H1 (cell line): ENCODE results near the gene SIX6. TPM values are rescaled to one million over a fixed set of nuclear protein-coding genes. Genes with fewer than 3 reads are reported as not detected.

Experiments used
- CTCF ChIA-PET: fragments of 300-600 bp; sonication (Branson Sonifier 250); formaldehyde crosslinking; loops from one replicate; lab custom pipeline; 2021; ENCODE audit not compliant: partially characterized antibody; lab: Charles Lee
- POLR2A ChIA-PET: fragments of 300-600 bp; sonication (Branson Sonifier 250); formaldehyde crosslinking; loops from one replicate; lab custom pipeline; 2021; ENCODE audit warnings: inconsistent platforms; ENCODE audit not compliant: partially characterized antibody; lab: Charles Lee
- DNase-seq, 2 experiments: peaks; one replicate each; pipeline versions ENCODE4 v3.0.0 to v3.0.0-alpha.2; 2010 to 2022; ENCODE audit warnings: low spot score in 2 of 2, low read depth in 1 of 2, mixed read lengths in 1 of 2
- FAIRE-seq: peaks from 2 replicates; lab custom pipeline; 2011; peaks lifted over from hg19 to GRCh38; lab: Jason Lieb, UNC
- H2AFZ ChIP-seq: 2 replicates; pipeline ENCODE4 v1.8.1; 2012; ENCODE audit warnings: low read length, inconsistent platforms
- H2AK5ac ChIP-seq: 2 replicates; pipeline ENCODE4 v1.6.1; 2013; ENCODE audit warnings: low read depth, low read length
- H2BK120ac ChIP-seq: replicated peaks from 2 replicates; pipeline ENCODE3; 2013; ENCODE audit warnings: low read depth, low read length, inconsistent platforms
- H2BK12ac ChIP-seq: 2 replicates; pipeline ENCODE4 v1.6.1; 2013; ENCODE audit warnings: low read depth, low read length
- H2BK15ac ChIP-seq: 2 replicates; pipeline ENCODE4 v1.6.1; 2013; ENCODE audit warnings: low read length
- H2BK20ac ChIP-seq: 2 replicates; pipeline ENCODE4 v1.6.1; 2013; ENCODE audit warnings: low read length
- H2BK5ac ChIP-seq: 2 replicates; pipeline ENCODE4 v1.6.1; 2013; ENCODE audit warnings: low read depth, low read length
- H3K14ac ChIP-seq: 2 replicates; pipeline ENCODE4 v1.6.1; 2013; ENCODE audit warnings: inconsistent platforms; ENCODE audit not compliant: insufficient read length
- H3K18ac ChIP-seq: 2 replicates; pipeline ENCODE4 v1.6.1; 2013; ENCODE audit warnings: low read length; ENCODE audit errors: extremely low read depth
- H3K23ac ChIP-seq: 2 replicates; pipeline ENCODE4 v1.6.1; 2013; ENCODE audit warnings: inconsistent platforms; ENCODE audit not compliant: insufficient read length
- H3K23me2 ChIP-seq: 2 replicates; pipeline ENCODE4 v1.6.1; 2013; ENCODE audit warnings: low read depth, low read length
- H3K27ac ChIP-seq: 2 replicates; pipeline ENCODE4 v1.6.1; 2011; ENCODE audit warnings: low read depth, low read length, inconsistent platforms
- H3K27me3 ChIP-seq, 4 experiments: replicated peaks in 1 of 4; 1 replicate in 1 of 4; 2 replicates in 3 of 4; pipeline versions ENCODE4 v1.6.1 to v1.8.1; 2011 to 2013; ENCODE audit warnings: low read length in 3 of 4, mild to moderate bottlenecking in 3 of 4, inconsistent platforms in 2 of 4, mixed read lengths in 2 of 4, moderate library complexity in 1 of 4; ENCODE audit not compliant: control insufficient read depth in 3 of 4, insufficient read depth in 3 of 4; ENCODE audit errors: extremely low read depth in 1 of 4
- H3K36me3 ChIP-seq, 4 experiments: 2 replicates each; pipeline versions ENCODE4 v1.6.1 to v1.8.1; 2011 to 2013; ENCODE audit warnings: mild to moderate bottlenecking in 4 of 4, low read length in 3 of 4, moderate library complexity in 2 of 4, control low read depth in 1 of 4, inconsistent platforms in 1 of 4; ENCODE audit not compliant: insufficient read depth in 4 of 4, control insufficient read depth in 2 of 4
- H3K4ac ChIP-seq: replicated peaks from 2 replicates; pipeline ENCODE3; 2013; ENCODE audit warnings: low read length, low read depth, mixed read lengths, inconsistent platforms; ENCODE audit not compliant: insufficient read length
- H3K4me1 ChIP-seq, 4 experiments: replicated peaks in 1 of 4; 1 replicate in 1 of 4; 2 replicates in 3 of 4; pipeline versions ENCODE4 v1.6.1 to v1.8.1; 2011 to 2013; ENCODE audit warnings: low read length in 3 of 4, inconsistent platforms in 2 of 4, mixed read lengths in 1 of 4; ENCODE audit not compliant: insufficient read depth in 4 of 4, control insufficient read depth in 3 of 4
- H3K4me2 ChIP-seq, 2 experiments: 2 replicates each; pipeline versions ENCODE4 v1.6.1 to v1.8.1; 2011 to 2013; ENCODE audit warnings: low read depth in 2 of 2, low read length in 2 of 2, control low read depth in 1 of 2, inconsistent platforms in 1 of 2, mild to moderate bottlenecking in 1 of 2; ENCODE audit not compliant: insufficient read depth in 1 of 2
- H3K4me3 ChIP-seq, 4 experiments: fragments of 200-600, 300-600 bp in 1 of 4; sonication (generic), shearing (Covaris generic), sonication (Bioruptor Twin) in 1 of 4; 2 replicates each; pipeline versions ENCODE4 v1.5.1 to v1.8.1; 2011 to 2016; ENCODE audit warnings: low read length in 4 of 4, low read depth in 3 of 4, control low read depth in 2 of 4, inconsistent platforms in 2 of 4, mild to moderate bottlenecking in 2 of 4, mixed read lengths in 1 of 4, moderate library complexity in 1 of 4; ENCODE audit not compliant: insufficient read depth in 2 of 4; ENCODE audit errors: extremely low read depth in 1 of 4
- H3K56ac ChIP-seq: replicated peaks from 2 replicates; pipeline ENCODE3; 2013; ENCODE audit warnings: low read depth, mild to moderate bottlenecking, mixed read lengths, low read length, inconsistent platforms; ENCODE audit not compliant: insufficient read length
- H3K79me1 ChIP-seq: 2 replicates; pipeline ENCODE4 v1.6.1; 2013; ENCODE audit warnings: low read depth, low read length, control low read depth
- H3K79me2 ChIP-seq, 2 experiments: 2 replicates each; pipeline versions ENCODE4 v1.6.1 to v1.8.1; 2012 to 2013; ENCODE audit warnings: low read length in 2 of 2, mild to moderate bottlenecking in 2 of 2, inconsistent platforms in 1 of 2; ENCODE audit not compliant: insufficient read depth in 2 of 2, control insufficient read depth in 1 of 2
- H3K9ac ChIP-seq, 4 experiments: replicated peaks in 1 of 4; 1 replicate in 1 of 4; 2 replicates in 3 of 4; pipeline versions ENCODE4 v1.6.1 to v1.8.1; 2011 to 2013; ENCODE audit warnings: low read depth in 3 of 4, low read length in 3 of 4, control low read depth in 2 of 4, mild to moderate bottlenecking in 2 of 4, moderate library complexity in 2 of 4, inconsistent platforms in 1 of 4; ENCODE audit errors: extremely low read depth in 1 of 4
- H3K9me3 ChIP-seq, 2 experiments: 2 replicates each; pipeline versions ENCODE4 v1.6.1 to v1.8.1; 2012 to 2013; ENCODE audit warnings: mild to moderate bottlenecking in 2 of 2, moderate library complexity in 2 of 2, control low read depth in 1 of 2, inconsistent platforms in 1 of 2, low read depth in 1 of 2, low read length in 1 of 2, mixed read lengths in 1 of 2; ENCODE audit not compliant: insufficient read depth in 2 of 2
- H4K20me1 ChIP-seq, 2 experiments: replicated peaks in 1 of 2; 2 replicates each; pipeline versions ENCODE3 to v1.8.1; 2011 to 2013; ENCODE audit warnings: inconsistent platforms in 2 of 2, low read length in 2 of 2, mild to moderate bottlenecking in 1 of 2; ENCODE audit not compliant: insufficient read depth in 2 of 2, control insufficient read depth in 1 of 2
- H4K5ac ChIP-seq: 2 replicates; pipeline ENCODE4 v1.6.1; 2013; ENCODE audit warnings: low read length, low read depth, mixed read lengths, inconsistent platforms; ENCODE audit not compliant: insufficient read length
- H4K8ac ChIP-seq: 2 replicates; pipeline ENCODE4 v1.8.0; 2013; ENCODE audit warnings: mild to moderate bottlenecking, moderate library complexity, low read length, inconsistent platforms; ENCODE audit not compliant: insufficient read depth; ENCODE audit errors: extremely low read depth
- H4K91ac ChIP-seq: replicated peaks from 2 replicates; pipeline ENCODE3; 2013; ENCODE audit warnings: low read length, mixed read lengths, inconsistent platforms; ENCODE audit not compliant: insufficient read length
- CTBP2 ChIP-seq: IDR thresholded peaks from 2 replicates; pipeline ENCODE4 v1.7.0; 2011; ENCODE audit warnings: borderline replicate concordance, mild to moderate bottlenecking, moderate library complexity, mixed read lengths, low read length; ENCODE audit not compliant: insufficient read depth, insufficient read length
- EGR1 ChIP-seq: IDR thresholded peaks from 2 replicates; pipeline ENCODE4 v1.6.1; 2011; ENCODE audit warnings: low read depth, low read length, borderline replicate concordance
- EZH2 ChIP-seq: fragments of 200-600 bp; sonication (generic); IDR thresholded peaks from 2 replicates; pipeline ENCODE4 v1.7.1; 2012; ENCODE audit warnings: low read depth, mild to moderate bottlenecking, moderate library complexity, low read length, inconsistent platforms; ENCODE audit not compliant: severe bottlenecking
- KDM5A ChIP-seq: fragments of 200-600 bp; IDR thresholded peaks from 2 replicates; pipeline ENCODE4 v1.7.1; 2012; ENCODE audit warnings: mild to moderate bottlenecking, low read length, inconsistent platforms, mixed read lengths
- MAFK ChIP-seq: IDR thresholded peaks from 2 replicates; pipeline ENCODE4 v1.6.1; 2012; ENCODE audit warnings: low read depth, mild to moderate bottlenecking, improper control_type of control experiment, low read length
- POU5F1 ChIP-seq: IDR thresholded peaks from 2 replicates; pipeline ENCODE4 v1.6.1; 2011; ENCODE audit warnings: low read depth, mild to moderate bottlenecking, low read length, moderate library complexity
- RNF2 ChIP-seq: fragments of 200-900, 300-1000 bp; sonication (generic); IDR thresholded peaks from 2 replicates; pipeline ENCODE4 v1.7.1; 2016; ENCODE audit warnings: borderline replicate concordance, low read depth, mild to moderate bottlenecking, antibody characterized with exemption, low read length; ENCODE audit not compliant: poor library complexity, severe bottlenecking; ENCODE audit errors: missing control alignments
- WGBS, 2 experiments: shearing (Covaris generic) in 1 of 2; methylation state at CpG; one replicate each; pipeline versions ENCODE4 v1.1.6 to v1.1.7; 2013 to 2015; ENCODE audit warnings: low lambda C conversion rate in 2 of 2, mixed read lengths in 2 of 2, inconsistent platforms in 1 of 2, low coverage in 1 of 2, missing lambda C conversion rate in 1 of 2; ENCODE audit not compliant: insufficient replicate concordance in 2 of 2, insufficient coverage in 1 of 2, insufficient read length in 1 of 2; ENCODE audit errors: extremely low coverage in 1 of 2, missing lambda C conversion rate in 1 of 2; 5-methylcytosine and 5-hydroxymethylcytosine counted together
- polyA plus RNA-seq, 7 experiments: library from polyadenylated mRNA; depleted of rRNA in 3 of 7; stranded (reverse) in 5 of 7; unstranded in 2 of 7; fragments of >200 nt in 5 of 7; fragments of 200-250 nt in 2 of 7; gene quantifications; 1 replicate in 5 of 7; 2 replicates in 1 of 7; 4 replicates in 1 of 7; pipeline versions ENCODE4 v1.2.1 to v1.2.3, GENCODE V29; 2011 to 2013; ENCODE audit warnings: missing spikeins in 2 of 7, mixed read lengths in 2 of 7
- total RNA-seq: library from RNA; stranded (reverse); fragmentation: NEBNext Ultra II Directional; extraction: Animal tissue kit (Norgen Biotek cat#: 25700); gene quantifications from 2 replicates; pipeline ENCODE4 v1.2.1, GENCODE V29; 2021

Gene SIX6
- total and polyA plus RNA-seq, 2 of the 8 experiments (the other 6 are each of a cell fraction or from before 2014, with no cell fraction given): 0.03 TPM; not detected in 1

DNA sequence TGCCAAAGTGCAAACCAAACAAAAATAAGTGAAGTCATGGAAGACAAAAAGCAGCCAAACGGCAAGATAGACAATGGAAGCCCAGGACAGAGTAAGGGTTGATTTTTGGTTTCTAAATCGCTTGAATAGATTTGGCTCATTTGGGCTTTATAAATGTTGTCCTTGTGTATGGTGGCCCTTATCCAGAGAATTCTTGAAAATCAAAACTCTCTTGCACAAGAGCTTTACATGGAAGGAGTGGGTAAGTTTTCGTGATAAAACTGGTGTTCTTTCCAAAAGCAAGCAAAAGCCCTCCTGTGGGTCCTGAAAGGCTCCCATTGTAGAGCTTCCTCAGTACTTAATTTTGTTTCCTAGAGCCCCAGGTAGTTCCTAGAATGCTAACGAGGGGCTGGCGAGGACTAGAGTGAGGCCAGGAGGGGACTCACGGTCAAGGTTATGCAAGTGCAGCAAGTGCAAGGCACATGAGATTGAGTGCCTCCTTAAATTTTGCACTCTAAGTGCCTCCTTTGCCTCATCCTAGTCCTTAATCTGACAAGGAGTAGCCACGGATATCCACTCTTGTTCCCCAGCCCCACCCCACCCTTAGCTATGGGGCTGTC lies 4.1 kb downstream of the SIX6 start:
- Histone ChIP-seq H3K4me3 (peak overlapping the region in 1 of 4 experiments; percentile 8; a peak in 1 of 8 replicates), H4K8ac (no peak overlapping the region), H2BK120ac (no peak overlapping the region), H2BK15ac (no peak overlapping the region), H2BK5ac (no peak overlapping the region), H3K23ac (no peak overlapping the region), H3K27me3 (peaks cover 59 to 94% (median 85%) of the 10 kb centered on the region in 4 experiments), H3K9me3 (no peaks in the 10 kb centered on the region), H3K18ac (no peak overlapping the region), H3K14ac (no peak overlapping the region), H3K27ac (no peak overlapping the region), H4K20me1 (peaks cover 0 to 14% of the 10 kb centered on the region in 2 experiments), H2BK12ac (no peak overlapping the region), H4K91ac (no peak overlapping the region), H3K56ac (no peak overlapping the region), H2AFZ (no peak overlapping the region), H4K5ac (no peak overlapping the region), H3K36me3 (no peaks in the 10 kb centered on the region), H3K4me1 (peaks cover 10 to 36% (median 21%) of the 10 kb centered on the region in 4 experiments), H2AK5ac (no peak overlapping the region), H3K4ac (no peak overlapping the region), H3K79me2 (no peaks in the 10 kb centered on the region), H3K4me2 (peak overlapping the region; percentile 3 to 23; a peak in 3 of 4 replicates), H3K23me2 (peaks cover 21% of the 10 kb centered on the region), H3K79me1 (no peaks in the 10 kb centered on the region), H3K9ac (no peak overlapping the region), H2BK20ac (no peak overlapping the region)
- POLR2A ChIA-PET: no interaction called here
- FAIRE-seq (peak; percentile 72), DNase-seq (peak in 1 of 2 experiments; percentile 50)
- WGBS, 2 experiments: 0% methylated on average over 7 of the region's 7 CpGs; no CpG with 5 or more reads in 1 of the 2 experiments
- CTCF ChIA-PET: interaction anchor here (0.6 to 1.3 kb wide), 4 partner anchors 28 to 418 kb away, joined by 3 to 6 read pairs (median 3); no protein-coding TSS in a partner anchor
- TF ChIP-seq EZH2: peak; percentile 7
- TF ChIP-seq MAFK: no peak
- TF ChIP-seq CTBP2: peak; percentile 41
- no peak for TF ChIP-seq POU5F1
- peak; percentile 82 for TF ChIP-seq RNF2
- peak; percentile 51; the same call in 1 of the 2 replicates for TF ChIP-seq EGR1
- TF ChIP-seq KDM5A: no peak
